GM19395 (cell line): ENCODE measurements around the gene SPC24.
"Not testable (repeated sequence)": the region's sequence is repeated elsewhere in the genome, so short reads cannot be mapped to it uniquely, and the experiment has no call there.

Source experiments
- ATAC-seq: cut with Tn5 transposase; IDR thresholded peaks from one replicate; pipeline ENCODE4 v1.9.1; 2021; ENCODE audit warnings: mild to moderate bottlenecking, moderate library complexity; ENCODE audit not compliant: unreplicated experiment

The SPC24 gene

GRCh38 chr19:11098327-11098726 lies 57.3 kb downstream of the SPC24 start:
- ATAC-seq = no peak

GRCh38 chr19:11097367-11097766 lies 58.2 kb downstream of the SPC24 start:
- ATAC-seq = not testable (repeated sequence)

GRCh38 chr19:11096210-11096841 lies 59.3 kb downstream of the SPC24 start:
- no peak for ATAC-seq
